Common myeloid progenitor, CD34-positive (primary cell): ENCODE results near the gene CNTN2.

Source experiments
- CTCF ChIA-PET: fragments of 350-600 bp; sonication (Branson Sonifier 250); formaldehyde crosslinking; loops from one replicate; lab custom pipeline; 2021; ENCODE audit warnings: antibody characterized with exemption; lab: Charles Lee
- POLR2A ChIA-PET: fragments of 350-600 bp; sonication (Branson Sonifier 250); formaldehyde crosslinking; loops from one replicate; lab custom pipeline; 2021; ENCODE audit warnings: antibody characterized with exemption; lab: Charles Lee
- DNase-seq, 3 donors: peaks; one replicate each; pipeline versions ENCODE4 v3.0.0 to v3.0.0-alpha.2; 2013
- H3K27ac ChIP-seq, 2 experiments: 1 replicate in 1 of 2; 2 replicates in 1 of 2; pipeline ENCODE4 v1.7.0; 2013; ENCODE audit warnings: inconsistent platforms in 2 of 2, low read length in 2 of 2, mild to moderate bottlenecking in 2 of 2, low read depth in 1 of 2, moderate library complexity in 1 of 2; ENCODE audit not compliant: severe bottlenecking in 2 of 2, insufficient read depth in 1 of 2, poor library complexity in 1 of 2
- H3K27me3 ChIP-seq, 5 experiments: replicated peaks in 2 of 5; 1 replicate in 3 of 5; 2 replicates in 2 of 5; pipeline versions ENCODE4 v1.6.1 to v1.7.0; 2013; ENCODE audit warnings: low read length in 4 of 5, mild to moderate bottlenecking in 2 of 5, moderate library complexity in 2 of 5, inconsistent platforms in 1 of 5; ENCODE audit not compliant: insufficient read depth in 5 of 5, control insufficient read depth in 4 of 5
- H3K36me3 ChIP-seq, 4 experiments: 1 replicate in 2 of 4; 2 replicates in 2 of 4; pipeline versions ENCODE4 v1.6.1 to v1.7.0; 2013; ENCODE audit warnings: low read length in 3 of 4, control low read depth in 1 of 4, mild to moderate bottlenecking in 1 of 4; ENCODE audit not compliant: control insufficient read depth in 4 of 4, insufficient read depth in 4 of 4
- H3K4me1 ChIP-seq, 4 experiments: 1 replicate in 3 of 4; 2 replicates in 1 of 4; pipeline versions ENCODE4 v1.6.1 to v1.7.1; 2013; ENCODE audit warnings: low read length in 3 of 4, mild to moderate bottlenecking in 3 of 4, control low read depth in 1 of 4, inconsistent platforms in 1 of 4, moderate library complexity in 1 of 4; ENCODE audit not compliant: control insufficient read depth in 4 of 4, insufficient read depth in 4 of 4; ENCODE audit errors: control extremely low read depth in 1 of 4
- H3K4me3 ChIP-seq, 7 experiments: 1 replicate in 4 of 7; 2 replicates in 3 of 7; pipeline versions ENCODE4 v1.5.1 to v1.7.0; 2013; ENCODE audit warnings: mild to moderate bottlenecking in 7 of 7, low read length in 6 of 7, moderate library complexity in 6 of 7, inconsistent platforms in 2 of 7, low read depth in 2 of 7, control low read depth in 1 of 7; ENCODE audit not compliant: insufficient read depth in 4 of 7, control insufficient read depth in 1 of 7; ENCODE audit errors: extremely low read depth in 1 of 7
- H3K9me3 ChIP-seq, 5 experiments: 1 replicate in 4 of 5; 2 replicates in 1 of 5; pipeline versions ENCODE4 v1.6.1 to v1.7.1; 2013; ENCODE audit warnings: low read length in 4 of 5, mild to moderate bottlenecking in 2 of 5, inconsistent platforms in 1 of 5, low read depth in 1 of 5, moderate library complexity in 1 of 5; ENCODE audit not compliant: control insufficient read depth in 4 of 5, insufficient read depth in 2 of 5; ENCODE audit errors: control extremely low read depth in 1 of 5
- WGBS: methylation state at CpG from one replicate; pipeline ENCODE4 v1.1.5; 2013; ENCODE audit not compliant: insufficient coverage; 5-methylcytosine and 5-hydroxymethylcytosine counted together

CNTN2 gene

DNA sequence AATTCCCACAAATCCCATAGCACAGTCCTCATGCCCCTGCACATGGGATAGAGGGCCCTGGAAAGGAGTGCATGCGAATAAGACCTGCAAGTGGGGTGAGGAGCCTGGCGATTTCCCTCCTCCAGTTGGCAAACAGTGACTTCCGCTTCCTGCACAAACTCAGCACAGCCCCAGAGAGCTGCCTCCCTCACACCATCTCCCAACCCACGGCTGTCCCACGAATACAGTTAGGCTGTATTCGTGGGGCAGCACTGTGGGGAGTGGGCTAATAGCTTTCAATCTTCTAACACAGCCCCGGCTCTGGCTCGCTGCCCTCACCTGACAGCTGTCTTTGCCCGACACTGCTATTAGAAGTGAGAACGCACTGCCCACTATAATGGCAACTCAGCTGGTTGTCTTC is 28.2 kb upstream of the CNTN2 start:
- Histone ChIP-seq H3K27ac (no peak overlapping the region), H3K9me3 (no peaks in the 10 kb centered on the region), H3K36me3 (no peaks in the 10 kb centered on the region), H3K4me1 (peaks cover 0 to 15% (median 7%) of the 10 kb centered on the region in 4 experiments), H3K27me3 (no peaks in the 10 kb centered on the region), H3K4me3 (no peak overlapping the region)
- DNase-seq = peak in 2 of 3 donors; percentile 18 to 33
- POLR2A ChIA-PET = no interaction called here
- CTCF ChIA-PET = interaction anchor here (1.2 to 2.0 kb wide), 4 partner anchors 10 to 47 kb away, joined by 3 to 9 read pairs (median 6); no protein-coding TSS in a partner anchor
- 37% methylated on average over 2 of the region's 10 CpGs for WGBS

DNA sequence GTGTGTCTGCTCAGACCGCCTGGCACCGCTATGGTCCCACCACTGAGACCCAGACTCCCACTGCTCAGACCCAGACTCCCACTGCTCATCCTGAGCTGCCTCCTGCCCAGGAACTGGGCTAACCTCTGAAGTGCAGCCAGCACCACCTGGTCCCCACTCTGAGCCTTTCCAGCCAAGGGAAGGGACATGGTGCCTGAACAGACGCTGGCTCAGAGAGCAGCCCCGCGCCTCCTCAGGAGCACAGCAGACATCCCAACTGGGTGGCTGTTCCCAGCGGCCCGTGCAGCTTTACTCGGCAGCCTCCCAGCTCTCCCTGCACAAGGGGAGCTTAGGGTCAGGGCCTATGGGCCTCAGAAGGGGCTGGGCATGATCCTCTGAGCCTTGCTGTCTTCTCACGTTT is 27.8 kb upstream of the CNTN2 start:
- Histone ChIP-seq H3K27me3 (no peaks in the 10 kb centered on the region), H3K27ac (no peak overlapping the region), H3K36me3 (no peaks in the 10 kb centered on the region), H3K4me1 (peaks cover 0 to 15% (median 7%) of the 10 kb centered on the region in 4 experiments), H3K9me3 (no peaks in the 10 kb centered on the region), H3K4me3 (no peak overlapping the region)
- ChIA-PET CTCF (interaction anchor here (1.2 to 2.0 kb wide), 4 partner anchors 9 to 47 kb away, joined by 3 to 9 read pairs (median 6); no protein-coding TSS in a partner anchor), POLR2A (no interaction called here)
- WGBS = 84% methylated on average over 7 of the region's 9 CpGs
- DNase-seq = no peak

DNA sequence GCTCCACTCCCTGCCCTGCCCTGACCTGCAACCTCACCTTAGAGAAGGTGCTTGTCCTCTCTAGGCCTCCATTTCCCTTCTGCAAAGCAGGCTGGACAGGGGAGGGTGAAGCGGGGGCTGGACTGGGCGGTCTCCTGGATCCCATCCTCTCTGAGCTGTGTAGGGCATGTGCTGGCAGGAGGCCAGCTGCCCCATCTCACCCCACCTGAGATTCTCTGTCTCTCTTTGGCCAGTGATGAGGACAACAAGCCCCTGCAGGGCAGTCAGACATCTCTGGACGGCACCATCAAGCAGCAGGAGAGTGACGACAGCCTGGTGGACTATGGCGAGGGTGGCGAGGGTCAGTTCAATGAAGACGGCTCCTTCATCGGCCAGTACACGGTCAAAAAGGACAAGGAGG is 26.9 kb upstream of the CNTN2 start:
- H3K27ac ChIP-seq = no peak overlapping the region
- peaks cover 0 to 15% (median 7%) of the 10 kb centered on the region in 4 experiments for H3K4me1 ChIP-seq
- H3K27me3 ChIP-seq = no peaks in the 10 kb centered on the region
- no peak overlapping the region for H3K4me3 ChIP-seq
- POLR2A ChIA-PET = no interaction called here
- DNase-seq = no peak
- WGBS = 97% methylated on average over 9 of the region's 9 CpGs
- CTCF ChIA-PET = interaction anchor here (1.8 to 3.8 kb wide), 2 partner anchors 27 to 46 kb away, joined by 9 to 16 read pairs; no protein-coding TSS in a partner anchor
- H3K9me3 ChIP-seq = no peaks in the 10 kb centered on the region
- H3K36me3 ChIP-seq = no peaks in the 10 kb centered on the region

DNA sequence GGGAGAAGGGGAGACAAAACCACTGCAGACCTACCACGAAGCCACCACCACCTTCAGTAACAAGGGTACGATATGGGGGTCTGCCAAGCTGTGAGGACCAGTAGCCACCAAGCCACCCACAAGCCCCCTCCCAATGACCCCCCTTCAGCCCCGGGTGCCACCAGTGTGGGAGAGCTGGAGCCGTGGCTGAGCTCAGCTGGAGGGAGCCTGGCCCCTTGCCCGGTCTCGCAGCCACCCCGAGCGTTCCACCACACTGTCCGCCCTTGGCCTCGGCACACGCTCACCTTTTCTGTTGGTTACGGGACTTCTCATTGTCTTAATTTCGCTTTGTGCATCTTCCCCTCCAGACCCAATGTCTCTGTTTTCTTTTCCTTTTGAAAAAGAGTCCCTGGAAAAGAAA is 26.4 kb upstream of the CNTN2 start:
- H3K4me3 ChIP-seq = no peak overlapping the region
- no peaks in the 10 kb centered on the region for H3K27me3 ChIP-seq
- 96% methylated on average over 12 of the region's 13 CpGs for WGBS
- H3K27ac ChIP-seq = no peak overlapping the region
- ChIA-PET POLR2A (no interaction called here), CTCF (interaction anchor here (0.8 to 3.8 kb wide), 2 partner anchors 28 to 45 kb away, joined by 3 to 16 read pairs; no protein-coding TSS in a partner anchor)
- H3K9me3 ChIP-seq = no peaks in the 10 kb centered on the region
- H3K4me1 ChIP-seq = peaks cover 0 to 15% (median 7%) of the 10 kb centered on the region in 4 experiments
- DNase-seq = no peak
- H3K36me3 ChIP-seq = no peaks in the 10 kb centered on the region

DNA sequence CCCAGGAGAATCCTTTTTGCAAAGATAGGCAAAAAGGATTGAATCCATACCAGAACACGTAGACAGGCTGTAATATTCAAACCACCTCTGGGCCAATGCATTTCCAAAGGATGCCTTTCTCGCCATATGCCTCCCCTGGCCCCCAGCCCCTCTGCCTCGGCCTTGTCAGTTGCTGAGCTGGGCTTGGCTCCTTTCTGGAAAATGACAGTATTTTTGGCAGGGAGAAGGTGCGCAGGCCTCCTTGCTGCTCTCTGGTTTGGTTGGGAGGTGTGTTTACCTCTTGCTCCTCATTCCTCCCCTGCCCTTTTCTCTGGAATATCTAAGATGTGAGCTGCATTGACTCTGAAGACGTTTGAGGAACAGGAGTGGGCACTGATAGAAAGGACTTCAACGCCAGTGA is 26.0 kb upstream of the CNTN2 start:
- DNase-seq = no peak
- WGBS = 93% methylated on average over 6 of the region's 6 CpGs
- H3K4me1 ChIP-seq = peaks cover 0 to 15% (median 7%) of the 10 kb centered on the region in 4 experiments
- H3K9me3 ChIP-seq = no peaks in the 10 kb centered on the region
- ChIA-PET POLR2A (no interaction called here), CTCF (interaction anchor here (0.8 to 3.8 kb wide), 3 partner anchors 14 to 45 kb away, joined by 3 to 16 read pairs (median 3); no protein-coding TSS in a partner anchor)
- H3K27me3 ChIP-seq = no peaks in the 10 kb centered on the region
- no peak overlapping the region for H3K27ac ChIP-seq
- no peaks in the 10 kb centered on the region for H3K36me3 ChIP-seq
- H3K4me3 ChIP-seq = no peak overlapping the region

DNA sequence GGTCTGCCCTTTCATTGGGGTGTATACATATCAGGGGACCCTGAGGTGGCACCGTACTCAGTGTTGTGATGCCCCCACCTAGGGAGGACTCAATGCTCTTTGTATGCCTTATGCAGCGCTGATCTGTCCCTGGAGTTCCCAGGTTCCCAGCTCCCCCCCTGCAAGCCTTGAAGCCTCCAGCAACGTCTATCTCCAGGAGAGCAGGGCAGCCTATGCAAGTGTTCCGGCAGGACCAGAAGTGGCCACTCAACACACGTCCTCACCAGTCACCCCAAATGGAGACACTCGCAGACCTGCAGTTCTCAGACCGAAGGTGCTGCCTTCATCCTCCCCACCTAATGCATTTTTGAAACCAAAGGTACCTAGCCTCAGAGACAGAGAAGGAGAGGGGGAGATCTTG is 25.2 kb upstream of the CNTN2 start:
- ChIA-PET POLR2A (no interaction called here), CTCF (interaction anchor here (0.8 to 3.8 kb wide), 6 partner anchors 10 to 44 kb away, joined by 3 to 16 read pairs (median 4); no protein-coding TSS in a partner anchor)
- DNase-seq = no peak
- H3K27me3 ChIP-seq = no peaks in the 10 kb centered on the region
- H3K4me1 ChIP-seq = peaks cover 0 to 15% (median 7%) of the 10 kb centered on the region in 4 experiments
- H3K4me3 ChIP-seq = no peak overlapping the region
- 95% methylated on average over 4 of the region's 7 CpGs for WGBS
- H3K9me3 ChIP-seq = no peaks in the 10 kb centered on the region
- no peak overlapping the region for H3K27ac ChIP-seq
- H3K36me3 ChIP-seq = no peaks in the 10 kb centered on the region

DNA sequence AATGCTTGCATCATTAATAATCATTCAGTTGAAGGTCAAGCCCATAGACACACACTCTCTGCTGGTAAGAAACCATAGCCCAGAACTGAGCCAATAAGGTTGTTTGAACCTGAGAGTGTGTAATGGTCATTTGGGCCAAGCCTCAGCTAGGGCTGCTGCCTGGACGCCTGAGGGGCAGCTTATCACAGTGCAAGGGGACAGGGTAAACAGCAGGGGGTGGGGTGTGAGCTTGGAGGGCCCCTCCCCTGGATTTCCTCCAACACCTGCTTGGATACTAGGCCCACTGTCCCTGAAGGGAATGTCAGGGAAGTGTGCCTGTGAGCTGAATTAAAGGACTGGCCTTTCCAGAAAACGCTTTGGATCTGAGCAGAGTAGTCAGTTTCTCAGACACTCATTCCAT is 24.6 kb upstream of the CNTN2 start:
- no peaks in the 10 kb centered on the region for H3K27me3 ChIP-seq
- 100% methylated on average over 1 of the region's 2 CpGs for WGBS
- H3K9me3 ChIP-seq = no peaks in the 10 kb centered on the region
- no peak overlapping the region for H3K4me3 ChIP-seq
- no peak overlapping the region for H3K27ac ChIP-seq
- ChIA-PET POLR2A (no interaction called here), CTCF (interaction anchor here (1.4 to 3.8 kb wide), 5 partner anchors 10 to 44 kb away, joined by 3 to 16 read pairs (median 4); no protein-coding TSS in a partner anchor)
- DNase-seq = no peak
- H3K4me1 ChIP-seq = peaks cover 0 to 15% (median 7%) of the 10 kb centered on the region in 4 experiments
- H3K36me3 ChIP-seq = no peaks in the 10 kb centered on the region
